K562 (cell line): Measurements from ENCODE around the gene MTA2. TPM values are rescaled to one million over a fixed set of nuclear protein-coding genes. Genes with fewer than 3 reads are reported as not detected.

Experiments
- BRF1 ChIP-seq: IDR thresholded peaks from 3 replicates; pipeline ENCODE4 v1.6.1; 2011; ENCODE audit warnings: borderline replicate concordance, mild to moderate bottlenecking; ENCODE audit not compliant: insufficient read length; ENCODE audit errors: extremely low read depth
- CBFA2T2 ChIP-seq: fragments of 450-650 bp; conservative IDR thresholded peaks from 2 replicates; pipeline ENCODE4 v1.6.1; 2017; ENCODE audit warnings: mild to moderate bottlenecking
- CEBPB ChIP-seq: fragments of 450-650 bp; IDR thresholded peaks from 2 replicates; pipeline ENCODE4 v1.6.1; 2016; ENCODE audit warnings: missing genetic modification characterization, missing compliant biosample characterization
- E2F4 ChIP-seq: sonication (generic); formaldehyde crosslinking; IDR thresholded peaks from 2 replicates; pipeline ENCODE4 v1.8.0; 2022; ENCODE audit warnings: mild to moderate bottlenecking, low read depth, missing genetic modification reagents
- MBD2 ChIP-seq: sonication (generic); IDR thresholded peaks from 2 replicates; pipeline ENCODE4 v1.6.1; 2016; ENCODE audit warnings: low read depth, borderline replicate concordance
- PHB ChIP-seq: fragments of 250-450 bp; sonication (Bioruptor Pico); IDR thresholded peaks from 2 replicates; pipeline ENCODE4 v1.5.0; 2021
- SRSF9 ChIP-seq: fragments of 200-400 bp; formaldehyde crosslinking; IDR thresholded peaks from 2 replicates; pipeline ENCODE4 v1.6.1; 2017; ENCODE audit warnings: low read depth, low read length, borderline replicate concordance
- ZBTB49 ChIP-seq: sonication (generic); formaldehyde crosslinking; IDR thresholded peaks from 2 replicates; pipeline ENCODE4 v1.8.0; 2022; ENCODE audit warnings: missing genetic modification reagents, mild to moderate bottlenecking, borderline replicate concordance
- ZNF23 ChIP-seq: fragments of 250-450 bp; sonication (Bioruptor Pico); IDR thresholded peaks from 2 replicates; pipeline ENCODE4 v1.4.0; 2020; ENCODE audit warnings: mild to moderate bottlenecking
- polyA plus RNA-seq, 8 experiments: library from polyadenylated mRNA; depleted of rRNA in 4 of 8; stranded (reverse) in 5 of 8; unstranded in 3 of 8; fragments of >200 nt; fragmentation: Nextera tagmentation in 2 of 8; fragmentation: Illumina TruSeq in 1 of 8; extraction: Ambion mirVana in 2 of 8; extraction: Trizol in 1 of 8; gene quantifications; 2 replicates each; pipeline versions ENCODE4 v1.2.1 to v1.2.3, GENCODE V29; 2011 to 2014; ENCODE audit warnings: inconsistent platforms in 1 of 8, missing spikeins in 1 of 8
- total RNA-seq, 7 experiments: library from RNA; depleted of rRNA in 6 of 7; stranded (reverse); fragments of >200 nt in 6 of 7; fragmentation: Illumina TruSeq in 2 of 7; extraction: Trizol in 2 of 7; gene quantifications; 2 replicates each; pipeline versions ENCODE4 v1.2.1 to v1.2.3, GENCODE V29; 2011 to 2021; ENCODE audit warnings: low replicate concordance in 1 of 7
- TF ChIP-seq, protein P1 (sequence below): fragments of 450-650 bp; IDR thresholded peaks from 2 replicates; pipeline ENCODE4 v1.6.1; 2016; ENCODE audit warnings: mild to moderate bottlenecking
- TF ChIP-seq, protein P2 (sequence below), 2 experiments: IDR thresholded peaks in 1 of 2; conservative IDR thresholded peaks in 1 of 2; 2 replicates each; pipeline ENCODE4 v1.6.1; 2016; ENCODE audit warnings: low read depth in 2 of 2, mild to moderate bottlenecking in 1 of 2, missing compliant biosample characterization in 1 of 2, missing genetic modification characterization in 1 of 2, moderate library complexity in 1 of 2
- TF ChIP-seq, protein P3 (sequence below), 3 experiments: fragments of 200-800 bp in 1 of 3; fragments of 250-450 bp in 1 of 3; fragments of 450-650 bp in 1 of 3; sonication (Bioruptor Pico) in 1 of 3; sonication (Bioruptor generic) in 1 of 3; formaldehyde crosslinking in 1 of 3; IDR thresholded peaks; 2 replicates each; pipeline versions ENCODE4 v1.6.1 to v1.8.0; 2016 to 2022; ENCODE audit warnings: mild to moderate bottlenecking in 2 of 3, missing genetic modification characterization in 2 of 3, missing compliant biosample characterization in 1 of 3, moderate library complexity in 1 of 3

MTA2 gene
- total and polyA plus RNA-seq, 9 of the 15 experiments (the other 6 are each of a cell fraction or from before 2014, with no cell fraction given), result 6.2 to 220 (median 172) TPM

- TF ChIP-seq ZBTB49 (CRISPR knock-in tag) (no peak), PHB (0 out of 2 replicates have a peak, but pooled peaks have one; percentile 42), MBD2 (0 out of 2 replicates have a peak, but pooled peaks have one; percentile 37), E2F4 (peak; percentile 59; the same call in 1 of the 2 replicates), SRSF9 (no peak), CEBPB (tag) (peak; percentile 95), CBFA2T2 (peak; percentile 42), ZNF23 (CRISPR knock-in tag) (no peak), BRF1 (no peak)
- TF ChIP-seq, protein P1, sequence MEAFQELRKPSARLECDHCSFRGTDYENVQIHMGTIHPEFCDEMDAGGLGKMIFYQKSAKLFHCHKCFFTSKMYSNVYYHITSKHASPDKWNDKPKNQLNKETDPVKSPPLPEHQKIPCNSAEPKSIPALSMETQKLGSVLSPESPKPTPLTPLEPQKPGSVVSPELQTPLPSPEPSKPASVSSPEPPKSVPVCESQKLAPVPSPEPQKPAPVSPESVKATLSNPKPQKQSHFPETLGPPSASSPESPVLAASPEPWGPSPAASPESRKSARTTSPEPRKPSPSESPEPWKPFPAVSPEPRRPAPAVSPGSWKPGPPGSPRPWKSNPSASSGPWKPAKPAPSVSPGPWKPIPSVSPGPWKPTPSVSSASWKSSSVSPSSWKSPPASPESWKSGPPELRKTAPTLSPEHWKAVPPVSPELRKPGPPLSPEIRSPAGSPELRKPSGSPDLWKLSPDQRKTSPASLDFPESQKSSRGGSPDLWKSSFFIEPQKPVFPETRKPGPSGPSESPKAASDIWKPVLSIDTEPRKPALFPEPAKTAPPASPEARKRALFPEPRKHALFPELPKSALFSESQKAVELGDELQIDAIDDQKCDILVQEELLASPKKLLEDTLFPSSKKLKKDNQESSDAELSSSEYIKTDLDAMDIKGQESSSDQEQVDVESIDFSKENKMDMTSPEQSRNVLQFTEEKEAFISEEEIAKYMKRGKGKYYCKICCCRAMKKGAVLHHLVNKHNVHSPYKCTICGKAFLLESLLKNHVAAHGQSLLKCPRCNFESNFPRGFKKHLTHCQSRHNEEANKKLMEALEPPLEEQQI, result no peak
- TF ChIP-seq, protein P2, sequence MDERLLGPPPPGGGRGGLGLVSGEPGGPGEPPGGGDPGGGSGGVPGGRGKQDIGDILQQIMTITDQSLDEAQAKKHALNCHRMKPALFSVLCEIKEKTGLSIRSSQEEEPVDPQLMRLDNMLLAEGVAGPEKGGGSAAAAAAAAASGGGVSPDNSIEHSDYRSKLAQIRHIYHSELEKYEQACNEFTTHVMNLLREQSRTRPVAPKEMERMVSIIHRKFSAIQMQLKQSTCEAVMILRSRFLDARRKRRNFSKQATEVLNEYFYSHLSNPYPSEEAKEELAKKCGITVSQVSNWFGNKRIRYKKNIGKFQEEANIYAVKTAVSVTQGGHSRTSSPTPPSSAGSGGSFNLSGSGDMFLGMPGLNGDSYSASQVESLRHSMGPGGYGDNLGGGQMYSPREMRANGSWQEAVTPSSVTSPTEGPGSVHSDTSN (CRISPR knock-in tag; IDR thresholded peaks at IDR 0.05; ENCODE audit: low read depth), result no peak
- TF ChIP-seq, protein P2 (tag; conservative IDR thresholded peaks at IDR 0.05; ENCODE audit: low read depth), result no peak
- TF ChIP-seq, protein P3, sequence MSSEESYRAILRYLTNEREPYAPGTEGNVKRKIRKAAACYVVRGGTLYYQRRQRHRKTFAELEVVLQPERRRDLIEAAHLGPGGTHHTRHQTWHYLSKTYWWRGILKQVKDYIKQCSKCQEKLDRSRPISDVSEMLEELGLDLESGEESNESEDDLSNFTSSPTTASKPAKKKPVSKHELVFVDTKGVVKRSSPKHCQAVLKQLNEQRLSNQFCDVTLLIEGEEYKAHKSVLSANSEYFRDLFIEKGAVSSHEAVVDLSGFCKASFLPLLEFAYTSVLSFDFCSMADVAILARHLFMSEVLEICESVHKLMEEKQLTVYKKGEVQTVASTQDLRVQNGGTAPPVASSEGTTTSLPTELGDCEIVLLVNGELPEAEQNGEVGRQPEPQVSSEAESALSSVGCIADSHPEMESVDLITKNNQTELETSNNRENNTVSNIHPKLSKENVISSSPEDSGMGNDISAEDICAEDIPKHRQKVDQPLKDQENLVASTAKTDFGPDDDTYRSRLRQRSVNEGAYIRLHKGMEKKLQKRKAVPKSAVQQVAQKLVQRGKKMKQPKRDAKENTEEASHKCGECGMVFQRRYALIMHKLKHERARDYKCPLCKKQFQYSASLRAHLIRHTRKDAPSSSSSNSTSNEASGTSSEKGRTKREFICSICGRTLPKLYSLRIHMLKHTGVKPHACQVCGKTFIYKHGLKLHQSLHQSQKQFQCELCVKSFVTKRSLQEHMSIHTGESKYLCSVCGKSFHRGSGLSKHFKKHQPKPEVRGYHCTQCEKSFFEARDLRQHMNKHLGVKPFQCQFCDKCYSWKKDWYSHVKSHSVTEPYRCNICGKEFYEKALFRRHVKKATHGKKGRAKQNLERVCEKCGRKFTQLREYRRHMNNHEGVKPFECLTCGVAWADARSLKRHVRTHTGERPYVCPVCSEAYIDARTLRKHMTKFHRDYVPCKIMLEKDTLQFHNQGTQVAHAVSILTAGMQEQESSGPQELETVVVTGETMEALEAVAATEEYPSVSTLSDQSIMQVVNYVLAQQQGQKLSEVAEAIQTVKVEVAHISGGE (CRISPR knock-in tag; IDR thresholded peaks at IDR 0.05), result peak; percentile 88 to 98 (median 95)
Measured at GRCh38 chr11:62621567-62622470, 20.2 kb upstream of the MTA2 start, which contains the start of gene B3GAT3 (continued).
